SK-N-SH (cell line): ENCODE data around the gene SPTBN1. TPM values are rescaled to one million over a fixed set of nuclear protein-coding genes. Genes with fewer than 3 reads are reported as not detected.

Experiments
- CTCF ChIA-PET: fragments of 300-600, 350-600 bp; formaldehyde crosslinking; extraction: SDS; loops from one replicate; lab custom pipeline; 2021; lab: Yijun Ruan, JAX
- POLR2A ChIA-PET: fragments of 350-600 bp; sonication (Branson Sonifier 250); formaldehyde crosslinking; extraction: SDS; loops from one replicate; lab custom pipeline; 2020; ENCODE audit warnings: antibody characterized with exemption, inconsistent platforms; lab: Yijun Ruan, JAX
- DNase-seq: peaks from one replicate; pipeline ENCODE4 v3.0.0; 2012
- H2AFZ ChIP-seq: fragments of 200-600 bp; sonication (generic); 2 replicates; pipeline ENCODE4 v1.8.1; 2016; ENCODE audit warnings: antibody characterized with exemption, mild to moderate bottlenecking, low read depth
- H3F3A ChIP-seq: fragments of 200-600 bp; sonication (generic); replicated peaks from 2 replicates; pipeline ENCODE3; 2016; ENCODE audit warnings: antibody characterized with exemption, mild to moderate bottlenecking; ENCODE audit not compliant: insufficient read depth
- H3K27ac ChIP-seq, 2 experiments: fragments of 200-500 bp in 1 of 2; fragments of 200-600 bp in 1 of 2; sonication (Bioruptor generic) in 1 of 2; sonication (generic), shearing (Covaris generic) in 1 of 2; 2 replicates each; pipeline versions ENCODE4 v1.5.1 to v1.6.1; 2014 to 2016; ENCODE audit warnings: low read depth in 2 of 2, inconsistent platforms in 1 of 2, low read length in 1 of 2, mild to moderate bottlenecking in 1 of 2, mixed read lengths in 1 of 2
- H3K27me3 ChIP-seq: fragments of 200-600 bp; sonication (generic), shearing (Covaris generic); 2 replicates; pipeline ENCODE4 v1.6.1; 2016; ENCODE audit warnings: mixed run types; ENCODE audit not compliant: insufficient read depth
- H3K36me3 ChIP-seq, 2 experiments: fragments of 200-500 bp in 1 of 2; fragments of 200-600 bp in 1 of 2; sonication (Bioruptor generic) in 1 of 2; sonication (generic) in 1 of 2; replicated peaks in 1 of 2; 2 replicates each; pipeline versions ENCODE3 to v1.5.1; 2014 to 2016; ENCODE audit warnings: low read length in 1 of 2, mild to moderate bottlenecking in 1 of 2; ENCODE audit not compliant: insufficient read depth in 2 of 2, control insufficient read depth in 1 of 2
- H3K4me1 ChIP-seq, 2 experiments: fragments of 200-500 bp in 1 of 2; fragments of 200-600 bp in 1 of 2; sonication (Bioruptor generic) in 1 of 2; sonication (generic), shearing (Covaris generic) in 1 of 2; 2 replicates each; pipeline versions ENCODE4 v1.5.1 to v1.6.1; 2014 to 2016; ENCODE audit warnings: low read depth in 1 of 2, low read length in 1 of 2, mixed run types in 1 of 2; ENCODE audit not compliant: insufficient read depth in 2 of 2, control insufficient read depth in 1 of 2
- H3K4me2 ChIP-seq: fragments of 200-600 bp; sonication (generic), shearing (Covaris generic); 2 replicates; pipeline ENCODE4 v1.6.1; 2017; ENCODE audit warnings: mixed run types
- H3K4me3 ChIP-seq, 2 experiments: fragments of 200-500 bp in 1 of 2; fragments of 200-600 bp in 1 of 2; sonication (Bioruptor generic) in 1 of 2; sonication (generic), shearing (Covaris generic) in 1 of 2; 2 replicates each; pipeline versions ENCODE4 v1.5.1 to v1.8.1; 2014 to 2016; ENCODE audit warnings: low read depth in 2 of 2, inconsistent platforms in 1 of 2, low read length in 1 of 2, mild to moderate bottlenecking in 1 of 2, mixed read lengths in 1 of 2, moderate library complexity in 1 of 2
- H3K79me2 ChIP-seq: fragments of 200-600 bp; sonication (generic); 2 replicates; pipeline ENCODE4 v1.8.1; 2017; ENCODE audit warnings: mild to moderate bottlenecking; ENCODE audit not compliant: insufficient read depth
- H3K9ac ChIP-seq: fragments of 200-600 bp; sonication (generic); 2 replicates; pipeline ENCODE4 v1.6.1; 2017; ENCODE audit warnings: mixed run types
- H3K9me2 ChIP-seq: fragments of 200-600 bp; sonication (generic); 2 replicates; pipeline ENCODE4 v1.6.1; 2017; ENCODE audit warnings: mixed run types
- H3K9me3 ChIP-seq: fragments of 200-600 bp; sonication (generic); 2 replicates; pipeline ENCODE4 v1.6.1; 2017; ENCODE audit warnings: mixed run types, mild to moderate bottlenecking, moderate library complexity
- H4K20me1 ChIP-seq: fragments of 200-600 bp; sonication (generic); 2 replicates; pipeline ENCODE4 v1.6.1; 2017; ENCODE audit warnings: mild to moderate bottlenecking, mixed run types; ENCODE audit not compliant: insufficient read depth
- CHD2 ChIP-seq: fragments of 150-350 bp; IDR thresholded peaks from 2 replicates; pipeline ENCODE4 v1.6.1; 2018; ENCODE audit warnings: low read length; ENCODE audit not compliant: partially characterized antibody
- CTCF ChIP-seq: fragments of 200-600 bp; sonication (generic); IDR thresholded peaks from 2 replicates; pipeline ENCODE4 v1.6.1; 2017; ENCODE audit warnings: antibody characterized with exemption, mild to moderate bottlenecking, moderate library complexity
- ELF1 ChIP-seq: IDR thresholded peaks from 2 replicates; pipeline ENCODE4 v1.4.0; 2012
- EZH2phosphoT487 ChIP-seq: fragments of 200-600 bp; sonication (generic); IDR thresholded peaks from 2 replicates; pipeline ENCODE4 v1.6.1; 2017; ENCODE audit warnings: low read depth, mixed run types, mild to moderate bottlenecking, antibody characterized with exemption, moderate library complexity, borderline replicate concordance
- GABPA ChIP-seq: IDR thresholded peaks from 2 replicates; pipeline ENCODE4 v1.4.0; 2012; ENCODE audit warnings: low read depth, mild to moderate bottlenecking
- GATA2 ChIP-seq: sonication (generic); formaldehyde crosslinking; IDR thresholded peaks from 2 replicates; pipeline ENCODE4 v1.5.0; 2020; ENCODE audit warnings: mild to moderate bottlenecking, missing genetic modification reagents
- JUND ChIP-seq: IDR thresholded peaks from 2 replicates; pipeline ENCODE4 v1.4.0; 2012
- MAX ChIP-seq: IDR thresholded peaks from 2 replicates; pipeline ENCODE4 v1.4.0; 2012; ENCODE audit warnings: low read depth
- MEF2A ChIP-seq: IDR thresholded peaks from 2 replicates; pipeline ENCODE4 v1.4.0; 2012; ENCODE audit warnings: low read depth, borderline replicate concordance
- MXI1 ChIP-seq: IDR thresholded peaks from 2 replicates; pipeline ENCODE4 v1.6.1; 2012; ENCODE audit warnings: mild to moderate bottlenecking, low read depth, low read length, improper control_type of control experiment
- NFIC ChIP-seq: IDR thresholded peaks from 2 replicates; pipeline ENCODE4 v1.4.0; 2012; ENCODE audit warnings: borderline replicate concordance
- NRF1 ChIP-seq: IDR thresholded peaks from 2 replicates; pipeline ENCODE4 v1.6.1; 2012; ENCODE audit warnings: low read depth, mild to moderate bottlenecking, low read length
- PBX3 ChIP-seq: IDR thresholded peaks from 2 replicates; pipeline ENCODE4; 2012
- POLR2AphosphoS5 ChIP-seq: IDR thresholded peaks from 2 replicates; pipeline ENCODE4 v1.6.1; 2012; ENCODE audit warnings: low read depth, low read length
- RAD21 ChIP-seq: IDR thresholded peaks from 2 replicates; pipeline ENCODE4 v1.6.1; 2012; ENCODE audit warnings: mild to moderate bottlenecking, low read length
- RCOR1 ChIP-seq: fragments of 150-350 bp; IDR thresholded peaks from 2 replicates; pipeline ENCODE4 v1.6.1; 2017; ENCODE audit warnings: antibody characterized with exemption, low read length
- RFX5 ChIP-seq: IDR thresholded peaks from 2 replicates; pipeline ENCODE4 v1.6.1; 2012; ENCODE audit warnings: mild to moderate bottlenecking, improper control_type of control experiment, low read length
- RXRA ChIP-seq: IDR thresholded peaks from 2 replicates; pipeline ENCODE4 v1.4.0; 2012; ENCODE audit warnings: low read depth, mild to moderate bottlenecking, borderline replicate concordance
- SMC3 ChIP-seq: IDR thresholded peaks from 2 replicates; pipeline ENCODE4 v1.6.1; 2012; ENCODE audit warnings: low read depth, low read length, improper control_type of control experiment
- TAF1 ChIP-seq: IDR thresholded peaks from 2 replicates; pipeline ENCODE4 v1.6.1; 2012; ENCODE audit warnings: low read depth, mild to moderate bottlenecking, low read length, moderate library complexity, borderline replicate concordance
- TCF12 ChIP-seq: IDR thresholded peaks from 2 replicates; pipeline ENCODE4 v1.4.0; 2012
- YY1 ChIP-seq: IDR thresholded peaks from 2 replicates; pipeline ENCODE4 v1.4.0; 2012; ENCODE audit warnings: low read depth, mild to moderate bottlenecking
- WGBS: methylation state at CpG from one replicate; pipeline ENCODE4 v1.1.6; 2017; ENCODE audit warnings: low lambda C conversion rate; 5-methylcytosine and 5-hydroxymethylcytosine counted together
- polyA plus RNA-seq, 3 experiments: library from polyadenylated mRNA; depleted of rRNA; stranded (reverse); fragments of >200 nt; gene quantifications; 2 replicates each; pipeline ENCODE4 v1.2.3, GENCODE V29; 2012

Gene SPTBN1
- polyA plus RNA-seq, 1 of the 3 experiments (the other 2 are of a cell fraction) = 29.1 TPM

GRCh38 chr2:54603796-54604195, 147.7 kb downstream of the SPTBN1 start:
- ChIA-PET POLR2A (no interaction called here), CTCF (interaction anchor here (1.2 kb wide), 1 partner anchor 43 kb away, joined by 3 read pairs; no protein-coding TSS in a partner anchor)
- WGBS = 75% methylated on average over 1 of the region's 1 CpG
- peaks cover 98% of the 10 kb centered on the region for H4K20me1 ChIP-seq
- H3K27ac ChIP-seq = no peak overlapping the region
- no peak overlapping the region for H3K9ac ChIP-seq
- H3K4me2 ChIP-seq = no peak overlapping the region
- H3K27me3 ChIP-seq = no peaks in the 10 kb centered on the region
- H3K9me2 ChIP-seq = no peaks in the 10 kb centered on the region
- DNase-seq = no peak
- TF ChIP-seq GATA2 (CRISPR knock-in tag) (peak; percentile 46; the same call in 1 of the 2 replicates), MXI1 (no peak)
- H3K9me3 ChIP-seq = no peaks in the 10 kb centered on the region
- H2AFZ ChIP-seq = no peak overlapping the region
- peaks cover 4 to 17% of the 10 kb centered on the region in 2 experiments for H3K36me3 ChIP-seq
- H3K4me3 ChIP-seq = no peak overlapping the region
- H3K4me1 ChIP-seq = peaks cover 0 to 31% of the 10 kb centered on the region in 2 experiments; a peak in 3 of 4 replicates
- H3K79me2 ChIP-seq = peaks cover 100% of the 10 kb centered on the region
- no peaks in the 10 kb centered on the region for H3F3A ChIP-seq

GRCh38 chr2:54604871-54605270, 148.7 kb downstream of the SPTBN1 start:
- DNase-seq = no peak
- peaks cover 97% of the 10 kb centered on the region for H4K20me1 ChIP-seq
- H3K4me3 ChIP-seq = no peak overlapping the region
- peaks cover 0 to 6% of the 10 kb centered on the region in 2 experiments for H3K36me3 ChIP-seq
- CTCF ChIA-PET = interaction anchor here (0.6 to 1.4 kb wide), 4 partner anchors 25 to 61 kb away, joined by 3 read pairs; no protein-coding TSS in a partner anchor
- POLR2A ChIA-PET = no interaction called here
- H3K9ac ChIP-seq = no peak overlapping the region
- H3F3A ChIP-seq = no peaks in the 10 kb centered on the region
- no peaks in the 10 kb centered on the region for H3K9me3 ChIP-seq
- peaks cover 0 to 28% of the 10 kb centered on the region in 2 experiments for H3K4me1 ChIP-seq
- WGBS = 96% methylated on average over 10 of the region's 10 CpGs
- H2AFZ ChIP-seq = no peak overlapping the region
- no peak overlapping the region for H3K27ac ChIP-seq
- no peaks in the 10 kb centered on the region for H3K9me2 ChIP-seq
- no peaks in the 10 kb centered on the region for H3K27me3 ChIP-seq
- H3K4me2 ChIP-seq = no peak overlapping the region
- peaks cover 100% of the 10 kb centered on the region for H3K79me2 ChIP-seq
- TF ChIP-seq JUND (no peak), POLR2AphosphoS5 (no peak), NRF1 (no peak), TAF1 (no peak), MAX (no peak), SMC3 (no peak)
- TF ChIP-seq, all 33 proteins: peak for 0

- Histone ChIP-seq H3K9me2 (no peaks in the 10 kb centered on the region), H3K9me3 (no peaks in the 10 kb centered on the region), H3K27ac (no peak overlapping the region), H3K79me2 (peaks cover 100% of the 10 kb centered on the region), H4K20me1 (peaks cover 97% of the 10 kb centered on the region), H3K4me3 (no peak overlapping the region), H3K36me3 (peaks cover 0 to 3% of the 10 kb centered on the region in 2 experiments), H2AFZ (no peak overlapping the region), H3K9ac (no peak overlapping the region), H3K4me1 (peaks cover 5 to 26% of the 10 kb centered on the region in 2 experiments), H3K4me2 (no peak overlapping the region), H3F3A (no peaks in the 10 kb centered on the region), H3K27me3 (no peaks in the 10 kb centered on the region)
- WGBS = 95% methylated on average over 3 of the region's 3 CpGs
- CTCF ChIA-PET = interaction anchor here (0.6 to 1.4 kb wide), 3 partner anchors 23 to 60 kb away, joined by 3 read pairs; no protein-coding TSS in a partner anchor
- no peak for DNase-seq
- no peak for TF ChIP-seq CTCF
- TF ChIP-seq RCOR1 = no peak
- TF ChIP-seq POLR2AphosphoS5 = no peak
- TF ChIP-seq ELF1 = no peak
- TF ChIP-seq RFX5 = no peak
- no peak for TF ChIP-seq GABPA
- no peak for TF ChIP-seq NFIC
- no peak for TF ChIP-seq YY1
- TF ChIP-seq RAD21 = no peak
- TF ChIP-seq MXI1 = no peak
- no peak for TF ChIP-seq EZH2phosphoT487
- TF ChIP-seq MEF2A = no peak
- no peak for TF ChIP-seq CHD2
- no peak for TF ChIP-seq PBX3
- no peak for TF ChIP-seq TCF12
- TF ChIP-seq RXRA = no peak
- POLR2A ChIA-PET = no interaction called here
Measured at GRCh38 chr2:54605836-54606235, 149.7 kb downstream of the SPTBN1 start.
